Ureter (tissue), 1 donor: ENCODE measurements around the gene INPP4A. TPM values are rescaled to one million over a fixed set of nuclear protein-coding genes. Genes with fewer than 3 reads are reported as not detected.

Source experiments
- DNase-seq: peaks from one replicate; pipeline ENCODE4 v3.0.0-alpha.2; 2020; ENCODE audit warnings: low spot score
- total RNA-seq: library from RNA; stranded (reverse); gene quantifications from one replicate; pipeline ENCODE4 v1.2.4, GENCODE V29; 2023
- donor health status: DM: yes; HTN: yes; CAD: no.

INPP4A gene
- total RNA-seq, 1 donor from 2014 or later, result 80.6 TPM

DNA sequence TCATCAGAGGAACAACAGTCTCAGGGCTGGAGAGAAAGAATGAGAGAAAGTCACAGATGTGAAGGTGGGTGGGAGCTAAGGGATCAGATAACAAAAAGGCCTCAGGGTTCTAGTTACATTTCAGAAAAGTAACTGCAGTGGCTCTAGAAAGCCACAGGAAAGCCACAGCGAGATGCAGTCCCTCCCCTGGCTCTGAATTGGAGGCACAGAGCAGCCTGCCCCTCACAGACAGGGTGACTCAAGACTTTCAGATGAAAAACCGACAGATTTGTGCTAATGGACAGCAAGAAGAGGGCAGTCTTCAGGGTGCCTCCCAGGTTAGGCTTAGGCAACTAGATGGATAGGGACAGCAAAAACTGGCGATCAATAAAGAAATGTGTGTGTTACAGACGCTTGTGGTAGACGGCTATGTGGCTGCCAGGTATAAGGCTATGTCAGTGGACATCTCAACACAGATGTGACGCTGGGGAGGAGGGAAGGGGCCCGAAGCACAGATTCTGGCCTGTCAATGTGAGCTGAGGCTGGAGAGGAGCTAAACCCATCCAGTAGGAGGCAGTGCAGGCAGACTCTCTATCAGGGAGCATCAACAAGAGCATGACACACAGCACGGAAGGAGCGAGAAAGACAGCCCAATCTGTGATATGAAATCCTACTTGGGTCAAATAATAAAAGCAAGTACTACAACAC lies 189.9 kb downstream of the INPP4A start:
- DNase-seq, result no peak

DNA sequence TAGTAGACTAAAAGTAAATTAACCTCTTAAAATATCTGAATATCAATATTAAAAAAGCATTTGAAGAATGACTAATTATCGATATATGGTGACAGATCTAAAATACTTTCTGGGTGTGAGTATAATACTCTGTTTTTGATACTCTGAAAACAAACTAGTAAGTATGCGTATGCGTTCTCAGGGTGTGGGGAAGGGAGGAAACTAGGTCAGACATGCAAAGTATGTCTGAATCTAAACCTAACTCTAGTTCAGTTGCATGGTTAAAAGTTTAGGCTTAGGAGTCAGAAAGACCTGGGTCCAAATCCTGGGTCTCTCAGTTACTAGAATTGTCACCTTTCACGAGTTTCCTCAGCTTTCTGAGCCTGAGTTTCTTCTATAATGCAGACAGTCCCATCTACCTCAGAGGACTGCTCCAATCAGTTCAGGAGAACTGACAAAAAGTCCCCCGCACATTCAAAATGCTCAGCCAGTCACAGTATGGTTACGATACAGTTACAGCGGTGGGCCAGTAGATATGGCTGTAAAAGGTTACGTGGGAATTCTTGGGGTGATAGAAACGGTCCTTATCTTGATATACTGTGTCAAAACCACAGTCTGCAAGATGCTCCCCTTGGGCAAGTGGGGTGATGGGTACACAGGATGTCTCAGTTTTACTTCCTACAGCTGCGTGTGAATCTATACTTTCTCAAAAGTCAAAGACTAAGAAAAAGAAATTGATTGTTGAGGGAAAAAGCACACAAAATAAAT lies 192.9 kb downstream of the INPP4A start:
- no peak for DNase-seq

DNA sequence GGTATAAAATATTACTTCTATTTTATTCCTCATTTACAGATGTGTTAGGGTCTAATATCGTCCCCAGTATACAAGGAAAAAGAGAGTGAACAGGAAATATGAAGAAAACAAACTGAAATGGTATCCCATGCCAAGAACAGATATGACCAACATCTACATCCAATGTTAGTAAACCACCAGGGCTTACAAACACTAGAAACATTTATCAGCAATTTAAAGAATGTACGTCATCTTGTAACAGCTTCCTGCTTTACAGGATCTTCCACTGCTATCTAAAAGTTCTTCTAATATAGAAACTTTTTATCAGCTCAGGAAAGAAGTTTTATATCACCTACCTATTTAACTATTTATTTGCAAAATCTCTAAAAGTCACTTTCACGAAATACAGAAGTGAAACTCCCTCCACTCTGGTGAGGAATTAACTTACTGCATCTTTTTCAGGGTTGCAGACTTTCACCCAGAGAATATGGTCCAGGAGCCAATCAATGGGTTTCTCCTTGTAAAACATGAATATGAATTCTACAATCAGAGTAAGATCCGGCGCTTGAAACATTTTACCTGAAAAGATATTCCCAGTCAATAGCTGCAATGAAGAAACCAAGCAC lies 198.9 kb downstream of the INPP4A start:
- DNase-seq, result no peak

Other genes with a start within 250 kb of the INPP4A start
- not detected for gene CNGA3, start 98.4 kb upstream of the INPP4A start, total RNA-seq
- gene COA5, start 163.7 kb downstream of the INPP4A start, total RNA-seq, result 39.4 TPM
- gene UNC50, start 163.7 kb downstream of the INPP4A start, total RNA-seq, result 48.9 TPM